CD4-positive, alpha-beta T cell treated with Interleukin-15 for 1 hour (primary cell): ENCODE data around the gene BEST1.

Source experiments
- DNase-seq: peaks from one replicate; pipeline ENCODE4 v3.0.0-alpha.2; 2020

BEST1 gene

DNA sequence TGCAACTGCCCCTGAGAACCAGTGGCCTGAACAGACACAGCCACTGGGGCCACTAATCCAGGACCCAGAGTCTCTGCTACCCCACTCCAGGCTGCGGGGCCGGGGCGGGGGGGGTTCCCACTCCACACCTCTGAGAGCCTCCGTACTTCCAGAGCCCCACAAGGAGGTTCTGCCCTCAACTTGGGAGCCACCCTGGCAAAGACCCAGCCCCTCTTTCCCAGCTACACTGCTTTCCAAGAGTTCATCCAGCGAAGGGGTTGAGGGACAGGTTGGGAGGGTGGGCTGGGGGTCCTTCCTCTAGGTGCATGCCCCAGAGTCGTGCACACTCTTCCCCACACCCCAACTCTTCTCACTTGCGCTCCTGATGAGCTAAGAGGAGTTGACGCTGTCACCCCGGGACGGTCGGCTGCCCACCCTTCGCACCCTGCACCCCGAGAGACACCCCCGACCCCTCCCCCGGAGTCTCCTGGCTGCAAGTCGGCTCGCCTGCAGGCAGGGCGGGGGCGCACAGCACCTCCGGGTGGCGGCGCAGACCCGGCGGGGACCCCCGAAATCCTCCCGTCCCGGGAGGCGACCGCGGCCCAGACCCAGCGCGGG, 33.3 kb upstream of the BEST1 start:
- no peak for DNase-seq

DNA sequence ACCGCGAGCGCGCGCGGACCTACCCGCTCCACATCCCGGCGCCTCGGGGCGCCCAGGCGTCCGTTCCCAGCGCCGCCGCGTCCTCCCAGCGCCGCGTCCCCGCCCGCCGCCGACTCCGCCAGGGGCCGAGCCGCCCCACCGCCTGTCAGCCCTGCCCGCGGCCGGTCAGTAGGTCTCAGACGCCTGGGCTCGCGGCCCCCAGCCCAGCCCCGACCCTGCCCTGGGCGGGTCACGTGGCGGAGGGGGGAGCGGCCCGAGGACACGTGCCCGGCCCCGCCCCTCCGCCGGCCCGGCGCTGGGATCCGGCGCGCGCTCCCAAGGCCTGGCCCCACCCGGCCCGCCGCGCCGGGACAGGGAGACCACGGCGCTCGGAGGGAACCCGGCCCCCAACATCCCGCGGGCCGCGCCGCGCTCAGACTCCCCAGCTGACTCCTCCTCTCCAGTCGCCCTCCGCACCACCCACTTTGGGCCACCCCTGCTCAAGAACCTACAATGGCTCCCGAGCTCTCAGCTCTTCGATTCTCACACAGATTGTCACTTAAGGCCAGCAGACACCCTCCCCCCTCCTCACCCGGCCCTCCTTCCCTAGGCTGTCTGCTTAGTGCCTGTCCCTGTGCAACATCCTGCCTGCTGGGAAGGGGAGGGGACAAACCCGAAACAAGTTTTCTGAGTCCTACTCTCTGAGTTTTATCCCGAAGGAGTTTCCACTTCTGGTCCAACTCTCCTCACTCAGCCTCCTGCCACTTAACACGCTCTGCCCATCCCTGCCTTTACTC, 32.6 kb upstream of the BEST1 start, which contains the start of gene RAB3IL1:
Gene RAB3IL1, minus strand, starts transcription at position 233 of the 776 bp plus-strand sequence. Its CDS starts 199 bp downstream, at position 34.
- no peak for DNase-seq

DNA sequence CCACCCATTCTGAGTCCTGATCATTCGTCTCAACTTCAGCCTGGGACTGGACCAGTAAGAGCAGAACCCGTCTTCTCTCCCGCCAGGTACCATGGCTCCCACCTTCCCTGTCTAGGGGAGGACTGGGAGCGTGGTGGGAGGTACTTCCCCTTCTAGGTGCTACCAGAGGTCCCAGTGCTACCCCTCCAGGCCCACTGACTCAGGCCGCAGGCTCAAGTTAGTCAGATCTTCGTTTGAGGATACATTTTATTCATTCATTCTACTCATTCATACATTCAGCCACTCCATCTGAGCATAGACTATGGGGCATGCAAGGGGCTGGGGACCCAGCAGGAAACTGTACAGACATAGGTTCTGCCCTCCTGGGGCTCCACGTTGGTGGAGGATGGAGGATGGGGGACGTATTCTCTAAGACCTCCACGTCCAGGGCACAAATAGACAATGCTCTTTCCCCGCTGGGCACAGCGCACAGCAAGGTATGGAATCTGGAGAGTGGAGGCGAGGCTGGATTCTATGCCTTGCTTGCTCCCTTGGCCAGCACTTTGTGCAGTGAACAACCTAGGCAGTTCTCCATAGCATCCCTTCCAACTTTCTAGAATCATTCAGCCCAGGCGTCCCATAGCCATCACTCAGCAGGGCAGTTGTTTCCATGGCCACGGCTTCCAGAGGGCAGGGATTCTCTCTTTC, 31.8 kb upstream of the BEST1 start:
- no peak for DNase-seq

DNA sequence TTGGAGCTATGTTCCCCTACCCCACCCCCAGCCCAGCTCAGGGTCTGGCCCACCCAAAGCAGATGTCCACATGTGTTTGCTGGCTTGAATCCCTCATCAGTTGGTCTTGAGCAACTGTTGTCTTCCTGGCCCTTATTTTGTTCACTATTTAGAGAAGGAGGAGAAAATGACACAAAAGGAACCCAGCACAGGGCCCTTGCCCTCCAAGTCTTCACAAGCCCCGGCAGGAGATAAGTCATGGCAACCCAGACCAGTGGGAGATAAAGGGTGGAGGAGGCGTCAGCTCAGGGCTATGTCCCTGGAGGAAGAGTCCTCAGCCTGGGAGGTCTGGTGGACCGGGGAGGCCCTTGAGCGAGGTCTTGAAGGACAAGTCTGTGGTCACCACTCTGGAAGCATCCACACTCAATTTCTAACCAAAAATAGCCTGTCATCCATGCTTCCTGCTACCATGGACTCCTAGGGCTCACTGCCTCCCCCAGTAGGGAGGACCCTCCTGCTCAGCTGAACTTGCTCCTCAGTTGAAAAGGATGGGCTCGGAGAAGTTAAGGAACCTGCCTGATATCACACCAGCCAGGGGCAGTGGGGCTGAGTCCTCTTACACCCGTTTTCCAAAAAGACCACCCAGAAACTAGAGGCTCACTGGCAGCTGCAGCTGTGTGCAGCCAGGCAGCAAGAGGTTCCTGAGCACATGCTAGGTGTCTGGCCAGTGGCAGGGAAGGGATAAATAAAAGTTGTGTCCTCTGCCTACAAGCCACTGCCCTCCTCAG, 31.0 kb upstream of the BEST1 start:
- DNase-seq = no peak

DNA sequence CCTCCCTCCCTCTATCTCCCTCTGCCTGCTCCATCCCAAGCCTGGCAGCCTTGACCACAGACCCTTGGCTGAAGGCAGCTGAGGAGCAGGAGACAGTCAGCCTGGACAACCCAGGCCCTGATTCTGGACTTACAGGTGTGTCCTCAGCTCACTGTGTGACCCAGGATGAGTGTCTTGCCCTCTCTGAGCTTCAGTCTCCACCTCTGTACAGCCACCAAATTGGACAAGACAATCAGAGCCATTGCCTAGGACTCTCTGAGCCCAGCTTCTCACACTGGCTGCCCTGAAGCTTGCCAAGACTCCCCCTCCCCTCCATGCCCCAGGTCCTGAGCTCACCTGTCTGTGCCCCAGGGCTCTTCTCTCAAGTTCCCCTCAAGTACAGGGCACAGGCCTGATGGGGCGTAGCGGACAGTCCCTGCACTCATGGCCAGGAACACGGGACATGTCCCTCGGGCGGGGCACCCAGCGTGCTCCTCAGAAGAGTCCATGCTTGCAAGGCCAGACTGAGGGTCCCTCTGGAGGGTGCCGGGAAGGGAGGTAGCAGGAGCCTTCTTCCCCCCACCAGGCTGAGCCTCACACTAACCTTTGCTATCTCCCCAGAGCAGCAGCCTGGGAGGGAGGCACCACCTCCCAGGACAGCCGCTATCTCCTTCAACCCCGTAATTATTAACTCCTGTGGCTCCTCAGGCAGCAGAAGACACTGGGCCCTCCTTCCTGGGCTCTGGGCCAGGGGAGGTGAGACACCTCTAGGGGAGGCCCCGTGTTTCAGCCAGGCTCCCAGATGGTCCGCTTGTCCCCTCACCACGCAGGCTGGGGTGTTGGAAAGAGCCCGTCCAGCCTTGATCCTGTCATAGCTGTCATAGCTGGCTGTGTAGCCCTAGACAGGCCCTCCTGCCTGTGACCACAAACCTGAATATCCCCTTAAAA, 30.2 kb upstream of the BEST1 start:
- no peak for DNase-seq

DNA sequence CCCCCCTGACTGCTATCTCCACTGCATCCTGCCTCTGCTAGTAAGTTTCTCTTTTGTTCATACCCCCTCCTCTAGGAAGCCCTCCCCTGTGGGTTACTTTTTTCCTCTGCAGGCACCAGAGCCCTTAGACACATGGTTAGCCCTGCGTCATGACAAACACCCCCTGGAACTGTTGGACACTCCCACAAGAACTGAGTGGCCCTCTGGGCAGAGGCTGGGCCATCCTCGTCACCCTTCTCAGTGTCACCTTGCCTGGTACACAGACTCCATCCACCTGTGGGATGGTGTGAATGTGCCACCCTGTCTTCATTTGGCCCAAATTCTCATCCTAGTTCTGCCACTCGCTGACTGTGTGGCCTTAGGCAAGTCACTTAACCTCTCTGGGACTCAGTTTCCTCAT, 28.7 kb upstream of the BEST1 start:
- no peak for DNase-seq

DNA sequence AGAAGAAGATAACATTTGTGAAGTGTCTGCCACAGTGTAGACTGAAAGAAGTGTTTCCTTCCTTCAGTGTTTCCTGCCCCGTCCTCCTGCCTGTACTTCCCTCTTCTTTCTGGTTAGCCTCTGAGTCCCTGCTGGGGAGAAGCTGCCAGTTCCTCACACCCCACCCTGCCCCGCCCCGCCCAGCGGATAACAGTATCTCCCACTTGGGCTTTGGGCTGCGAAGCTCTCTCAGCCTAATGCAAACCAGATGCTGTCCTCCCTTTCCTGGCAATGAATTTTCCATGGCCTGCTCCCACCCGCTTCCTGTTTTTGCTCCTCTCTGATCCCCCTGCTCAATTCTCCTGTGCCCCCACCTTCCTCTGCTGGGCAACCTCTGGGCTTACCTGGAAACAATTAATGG, 27.6 kb upstream of the BEST1 start:
- DNase-seq = peak; percentile 41

DNA sequence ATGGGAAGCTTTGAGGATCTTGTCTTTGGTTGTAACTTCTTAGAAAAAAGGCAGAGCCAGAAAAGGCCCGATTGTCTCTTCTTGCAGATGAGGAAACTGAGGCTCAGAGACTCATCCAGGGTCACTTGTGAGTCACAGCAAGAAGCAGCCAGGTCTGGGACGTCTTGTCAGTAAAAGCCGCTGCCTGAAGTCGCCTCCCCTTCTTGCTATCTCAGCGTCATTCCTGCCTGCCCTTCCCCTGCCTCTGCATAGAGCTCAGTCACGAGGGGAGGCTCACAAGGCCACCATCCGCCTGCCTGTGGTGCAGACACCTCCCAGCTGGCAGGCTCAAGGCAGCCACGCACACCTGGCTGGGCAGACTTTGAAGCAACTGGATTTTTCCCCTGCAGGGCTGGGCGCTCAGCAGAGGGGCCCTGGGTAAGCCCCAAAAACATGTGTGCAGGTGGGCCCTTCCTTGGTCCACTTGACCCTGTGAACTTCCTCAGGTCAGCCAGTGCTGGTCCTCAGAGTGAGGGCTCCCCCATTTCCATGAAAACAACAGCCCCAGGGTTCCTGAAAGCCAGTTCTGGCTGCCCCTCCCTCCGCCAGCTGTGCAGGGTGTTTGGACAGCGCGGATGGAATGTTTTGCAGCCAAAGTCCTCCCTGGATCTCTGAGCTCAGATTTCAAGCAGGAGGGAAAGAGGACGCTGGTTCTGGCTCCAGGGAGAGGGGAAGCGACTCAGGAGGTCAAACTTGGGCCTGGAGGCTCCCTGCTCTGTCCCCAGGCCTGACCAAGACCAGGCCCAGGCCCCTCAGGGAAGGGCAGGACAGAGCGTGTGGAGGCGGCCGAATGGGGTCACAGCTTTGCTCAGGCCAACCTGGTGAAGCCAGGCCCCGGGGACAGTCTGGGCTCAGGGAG, 26.7 kb upstream of the BEST1 start:
- DNase-seq = no peak

DNA sequence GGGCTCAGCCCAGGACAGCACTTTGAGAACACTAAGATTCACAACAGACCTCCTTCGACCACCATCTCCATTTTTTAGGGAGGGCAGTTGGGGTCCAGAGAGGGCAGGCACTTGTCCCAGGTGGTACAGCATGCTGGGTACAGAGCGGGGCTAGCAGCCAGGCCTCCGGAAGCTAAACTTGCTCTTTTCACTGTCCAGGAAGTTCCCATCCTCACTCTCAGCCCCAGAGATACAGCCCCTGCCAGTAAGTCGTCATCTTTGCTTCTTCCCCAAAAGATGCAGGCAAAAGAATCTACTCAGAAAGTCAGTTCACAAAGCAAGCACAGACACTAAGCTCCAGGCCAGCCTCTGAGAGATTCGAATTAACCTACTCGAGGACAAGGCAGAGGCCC, 26.1 kb upstream of the BEST1 start:
- DNase-seq = no peak

DNA sequence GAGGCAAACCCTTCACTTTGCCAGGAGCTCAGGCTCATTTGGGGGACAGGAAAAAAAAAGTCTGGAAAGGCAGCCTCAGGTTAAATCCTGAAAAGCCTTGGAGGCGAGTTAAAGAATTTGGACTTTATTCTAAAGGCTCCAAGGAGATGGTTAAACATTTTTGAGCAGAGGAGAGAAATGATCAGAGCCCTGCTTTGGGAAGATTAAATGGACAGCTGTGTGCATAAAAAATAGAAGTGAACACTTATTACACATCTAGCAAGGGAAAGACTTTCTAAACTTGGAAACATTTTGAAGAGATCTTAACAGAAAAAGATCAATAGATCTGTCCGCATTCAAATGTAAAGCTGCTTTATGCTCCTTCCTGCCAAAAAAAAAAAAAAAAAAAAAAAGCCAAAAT, 24.4 kb upstream of the BEST1 start:
- DNase-seq = no peak

DNA sequence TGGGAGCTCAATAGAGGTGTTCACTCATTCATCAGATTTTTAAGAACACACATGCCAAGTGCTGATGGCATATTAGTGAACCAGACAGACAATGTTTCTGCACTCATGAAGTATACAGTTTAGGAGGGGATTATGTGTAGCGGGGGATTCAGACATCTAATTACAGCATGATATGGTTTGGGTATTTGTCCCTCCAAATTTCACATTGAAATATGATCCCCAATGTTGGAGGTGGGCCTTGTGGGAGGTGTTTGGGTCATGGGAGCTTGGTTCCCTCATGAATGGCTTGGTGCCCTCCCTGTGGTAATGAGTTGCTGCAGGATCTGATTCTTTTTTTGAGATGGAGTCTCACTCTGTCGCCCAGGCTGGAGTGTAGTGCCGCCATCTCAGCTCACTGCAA, 23.9 kb upstream of the BEST1 start:
- DNase-seq = no peak

DNA sequence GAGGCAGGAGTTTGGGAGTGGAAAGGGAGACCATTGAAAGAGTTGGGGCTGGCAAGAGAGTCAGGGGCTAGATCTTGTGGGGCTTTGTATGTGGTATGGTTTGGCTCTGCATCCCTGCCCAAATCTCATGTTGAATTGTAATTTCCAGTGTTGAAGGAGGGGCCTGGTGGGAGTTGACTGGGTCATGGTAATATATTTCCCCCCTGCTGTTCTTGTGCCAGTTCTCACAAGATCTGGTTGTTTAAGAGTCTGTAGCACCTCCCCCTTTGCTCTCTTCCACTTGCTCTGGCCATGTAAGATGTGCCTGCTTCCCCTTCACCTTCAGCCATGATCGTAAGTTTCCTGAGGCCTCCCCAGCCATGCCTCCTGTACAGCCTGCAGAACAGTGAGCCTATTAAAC, 22.6 kb upstream of the BEST1 start:
- DNase-seq = no peak

DNA sequence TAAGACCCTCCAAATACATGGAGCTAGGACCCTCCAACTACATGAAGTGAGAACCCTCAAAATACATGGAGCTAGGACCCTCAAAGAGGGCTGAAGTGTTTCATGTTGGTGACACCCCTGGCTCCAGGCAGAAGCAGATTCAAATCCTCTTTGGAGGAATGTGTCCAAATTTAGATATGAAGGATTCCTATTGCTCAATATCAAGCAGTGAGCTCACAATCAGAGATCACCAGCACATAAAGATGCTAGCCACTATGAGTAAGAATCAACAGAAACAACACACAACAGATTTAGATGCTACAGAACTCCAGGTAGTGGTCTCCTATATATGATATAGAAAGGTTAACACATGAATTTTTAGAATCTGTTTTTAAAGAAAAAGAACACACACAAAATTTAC, 21.5 kb upstream of the BEST1 start:
- DNase-seq = no peak

DNA sequence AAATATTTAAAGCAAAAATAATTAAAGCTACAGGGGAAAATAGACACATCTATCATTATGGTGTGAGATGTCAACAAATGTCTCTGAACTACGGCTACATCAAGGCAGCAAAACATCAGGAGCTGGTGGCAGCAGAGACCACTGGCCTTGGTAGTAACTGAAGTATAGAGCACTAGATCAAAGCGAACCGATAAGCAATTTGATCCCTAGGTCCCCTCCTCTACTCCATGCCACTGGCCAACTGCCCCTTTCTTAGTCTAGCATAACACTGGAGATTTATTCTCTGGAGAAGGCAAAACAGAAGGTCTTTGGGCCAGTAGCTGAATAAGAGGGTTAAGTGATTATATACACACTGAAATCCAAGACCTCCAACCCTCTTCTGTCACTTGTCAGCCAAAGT, 19.2 kb upstream of the BEST1 start:
- no peak for DNase-seq

DNA sequence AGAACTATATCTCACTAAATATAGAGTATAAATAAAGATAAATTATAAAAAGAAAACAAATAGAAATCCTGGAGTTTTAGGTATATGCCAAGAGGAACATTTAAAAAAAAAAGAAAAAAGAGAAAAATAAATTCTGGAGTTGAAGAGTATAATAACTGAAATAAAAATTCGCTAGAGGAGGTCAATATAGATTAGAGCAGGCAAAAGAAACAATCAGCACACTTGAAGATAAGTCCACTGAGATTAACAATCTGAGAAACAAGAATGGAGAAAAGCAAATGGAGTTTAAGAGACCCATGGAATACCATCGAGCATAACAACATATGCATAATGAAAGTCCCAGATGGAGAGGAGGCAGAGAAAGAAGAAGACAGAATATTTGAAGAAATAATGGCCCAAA, 14.3 kb upstream of the BEST1 start:
- DNase-seq = no peak

DNA sequence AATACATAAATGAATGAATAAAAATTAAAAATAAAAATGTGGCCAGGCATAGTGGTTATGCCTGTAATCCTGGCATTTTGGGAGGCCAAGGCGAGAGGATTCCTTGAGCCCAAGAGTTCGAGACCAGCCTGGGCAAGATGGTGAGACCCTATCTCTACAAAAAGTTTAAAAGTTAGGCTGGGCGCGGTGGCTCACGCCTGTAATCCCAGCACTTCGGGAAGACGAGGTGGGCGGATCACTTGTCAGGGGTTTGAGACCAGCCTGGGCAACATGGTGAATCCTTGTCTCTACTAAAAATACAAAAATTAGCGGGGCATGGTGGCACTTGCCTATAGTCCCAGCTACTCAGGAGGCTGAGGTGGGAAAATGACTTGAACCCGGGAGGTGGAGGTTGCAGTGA, 9.7 kb upstream of the BEST1 start:
- DNase-seq = no peak

DNA sequence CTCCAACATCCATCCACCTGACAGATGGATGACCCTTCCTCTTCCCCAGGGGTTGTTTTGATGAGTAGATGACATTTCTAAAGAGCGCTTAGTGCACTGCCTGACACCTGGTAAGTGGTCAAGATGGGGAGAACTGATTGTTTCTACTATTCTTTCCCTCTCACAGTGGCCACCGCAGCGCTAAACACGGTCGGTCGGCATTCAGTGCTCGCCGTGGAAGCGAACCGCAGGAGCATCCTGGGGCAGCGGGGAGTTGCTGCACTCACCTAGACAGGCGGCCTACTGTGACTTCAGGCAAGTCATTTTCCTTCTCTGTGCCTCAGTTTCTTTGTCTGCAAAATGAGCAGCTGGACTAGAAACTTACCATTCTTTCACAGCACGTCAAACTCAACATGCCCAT, 5.0 kb upstream of the BEST1 start:
- DNase-seq = no peak

DNA sequence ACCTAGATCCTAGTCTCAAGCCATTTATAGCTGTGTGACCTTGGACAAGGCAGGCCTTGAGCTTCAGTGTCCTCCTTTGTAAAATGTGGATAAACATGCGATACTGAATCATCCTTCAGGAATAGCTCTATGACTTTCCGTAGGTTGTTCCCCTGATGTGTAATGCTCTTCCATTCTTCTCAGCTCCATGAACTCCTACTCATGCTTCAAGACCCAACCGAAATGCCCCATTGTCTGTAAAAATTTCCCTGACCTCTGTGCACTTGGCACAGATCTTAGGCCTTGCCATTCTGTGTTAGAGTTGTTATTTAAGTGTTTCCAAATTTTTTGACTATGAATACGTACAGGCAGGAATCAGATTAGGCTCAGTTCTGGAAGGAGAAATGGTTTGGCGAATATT, 3.3 kb upstream of the BEST1 start:
- no peak for DNase-seq

DNA sequence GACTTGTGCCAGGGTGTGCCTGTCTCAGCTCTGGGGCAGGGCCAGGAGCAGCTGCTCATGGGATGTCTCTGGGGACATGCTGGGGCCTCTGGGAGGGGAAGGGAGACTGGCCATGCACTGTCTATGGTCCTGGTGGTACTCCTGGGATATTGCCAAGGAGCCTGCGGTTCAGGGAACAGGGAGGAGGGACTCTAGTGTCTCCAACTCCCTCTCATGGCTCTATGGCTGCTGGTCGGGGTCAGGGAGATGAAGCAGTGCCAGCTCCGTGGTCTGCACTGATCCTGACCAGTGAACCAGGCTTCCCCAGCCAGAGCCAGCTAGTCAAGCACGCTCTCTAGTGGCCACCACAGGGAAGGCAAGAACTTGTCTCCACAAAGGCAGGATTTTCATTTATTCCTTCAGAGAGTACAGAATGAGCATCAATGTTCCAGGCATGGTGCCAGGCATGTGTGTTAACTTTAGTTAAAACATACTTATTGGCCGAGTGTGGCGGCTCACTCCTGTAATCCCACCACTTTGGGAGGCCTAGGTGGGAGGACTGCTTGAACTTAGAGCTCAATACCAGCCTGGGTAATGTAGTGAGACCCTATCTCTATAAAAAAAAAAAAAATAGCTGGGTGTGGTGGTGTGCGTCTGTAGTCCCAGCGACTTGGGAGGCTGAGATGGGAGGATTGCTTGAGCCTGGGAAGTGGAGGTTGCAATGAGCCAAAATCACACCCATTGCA, 2.5 kb upstream of the BEST1 start:
- DNase-seq = peak; percentile 71

DNA sequence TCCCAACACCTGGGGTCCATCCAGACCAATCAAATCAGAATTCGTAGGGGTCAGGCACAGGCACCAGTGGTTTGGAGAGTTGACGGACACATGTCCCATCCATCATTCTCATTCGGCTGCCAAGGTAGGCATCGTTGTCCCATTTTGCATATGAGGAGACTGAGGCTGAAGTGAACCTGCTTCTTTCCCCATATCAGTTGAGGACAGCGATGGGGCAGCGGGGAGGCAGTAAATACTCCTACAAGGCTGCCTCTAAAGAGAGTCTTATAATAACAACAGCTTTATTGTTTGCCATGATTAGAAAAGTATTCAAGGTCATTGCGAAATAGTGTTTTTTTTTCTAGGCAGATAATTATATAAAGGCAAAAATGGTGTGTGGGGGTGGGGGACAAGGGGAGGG, 1.6 kb upstream of the BEST1 start:
- no peak for DNase-seq
